Natural killer cell (primary cell): ENCODE measurements around the gene GARNL3. TPM values are rescaled to one million over a fixed set of nuclear protein-coding genes. Genes with fewer than 3 reads are reported as not detected.

Experiments
- ATAC-seq, 3 donors: fragments of 150-1000 bp in 2 of 3; fragments of 200-7000 bp in 1 of 3; cut with Tn5 transposase; 1 replicate in 1 of 3; 2 replicates in 2 of 3; pipeline ENCODE4 v1.10.0; 2021; ENCODE audit warnings: mild to moderate bottlenecking in 2 of 3, moderate library complexity in 2 of 3
- DNase-seq, 2 donors: peaks; one replicate each; pipeline versions ENCODE4 v3.0.0 to v3.0.0-alpha.2; 2013 to 2021; ENCODE audit warnings: mixed read lengths in 1 of 2
- H3K27ac ChIP-seq: one replicate; pipeline ENCODE4 v1.5.1; 2013; ENCODE audit warnings: mild to moderate bottlenecking, low read length
- H3K27me3 ChIP-seq: one replicate; pipeline ENCODE4 v1.6.1; 2013; ENCODE audit warnings: low read length; ENCODE audit not compliant: control insufficient read depth, insufficient read depth
- H3K36me3 ChIP-seq: one replicate; pipeline ENCODE4 v1.6.1; 2013; ENCODE audit warnings: low read length; ENCODE audit not compliant: control insufficient read depth, insufficient read depth
- H3K4me1 ChIP-seq: one replicate; pipeline ENCODE4 v1.6.1; 2013; ENCODE audit warnings: low read length; ENCODE audit not compliant: control insufficient read depth, insufficient read depth
- H3K4me3 ChIP-seq: one replicate; pipeline ENCODE4 v1.5.1; 2013; ENCODE audit warnings: low read length
- H3K9me3 ChIP-seq: one replicate; pipeline ENCODE4 v1.6.1; 2013; ENCODE audit warnings: low read length; ENCODE audit not compliant: control insufficient read depth, insufficient read depth
- H3K27ac Mint-ChIP-seq, 2 donors: one replicate each; pipeline ENCODE4 v1.8.0; 2022; ENCODE audit warnings: mild to moderate bottlenecking in 2 of 2, mixed read lengths in 2 of 2, moderate library complexity in 1 of 2
- H3K27me3 Mint-ChIP-seq, 2 donors: one replicate each; pipeline ENCODE4 v1.8.0; 2022; ENCODE audit warnings: low read depth in 2 of 2, mixed read lengths in 2 of 2
- H3K36me3 Mint-ChIP-seq: one replicate; pipeline ENCODE4 v1.8.0; 2022; ENCODE audit warnings: mixed read lengths
- H3K4me1 Mint-ChIP-seq, 2 donors: one replicate each; pipeline ENCODE4 v1.8.0; 2022; ENCODE audit warnings: mixed read lengths in 2 of 2
- H3K4me3 Mint-ChIP-seq: one replicate; pipeline ENCODE4 v1.8.0; 2022; ENCODE audit warnings: mild to moderate bottlenecking, moderate library complexity, mixed read lengths
- H3K9me3 Mint-ChIP-seq, 2 donors: one replicate each; pipeline ENCODE4 v1.8.0; 2022; ENCODE audit warnings: mixed read lengths in 2 of 2
- WGBS: methylation state at CpG from one replicate; pipeline ENCODE4 v1.1.7; 2013; ENCODE audit warnings: missing lambda C conversion rate; ENCODE audit not compliant: insufficient coverage; 5-methylcytosine and 5-hydroxymethylcytosine counted together
- intact Hi-C: fragments of 100-400 bp; cut with micrococcal nuclease; formaldehyde crosslinking; loops from one replicate; pipeline ENCODE4 v1.14.2; 2022
- total RNA-seq, 4 donors: library from RNA; stranded (reverse); fragments of 120-200 nt in 1 of 4; gene quantifications; one replicate each; pipeline versions ENCODE4 v1.2.3 to v1.2.4, GENCODE V29; 2013 to 2022
- TF ChIP-seq, protein P1 (sequence below): fragments of 200-600 bp; IDR thresholded peaks from one replicate; pipeline ENCODE4 v1.8.0; 2022; ENCODE audit warnings: antibody characterized with exemption

GARNL3 gene
- total RNA-seq, 3 donors from 2014 or later (not counting 1 experiment from before 2014, with no cell fraction given): 3.8 to 6.0 (median 6.0) TPM

DNA sequence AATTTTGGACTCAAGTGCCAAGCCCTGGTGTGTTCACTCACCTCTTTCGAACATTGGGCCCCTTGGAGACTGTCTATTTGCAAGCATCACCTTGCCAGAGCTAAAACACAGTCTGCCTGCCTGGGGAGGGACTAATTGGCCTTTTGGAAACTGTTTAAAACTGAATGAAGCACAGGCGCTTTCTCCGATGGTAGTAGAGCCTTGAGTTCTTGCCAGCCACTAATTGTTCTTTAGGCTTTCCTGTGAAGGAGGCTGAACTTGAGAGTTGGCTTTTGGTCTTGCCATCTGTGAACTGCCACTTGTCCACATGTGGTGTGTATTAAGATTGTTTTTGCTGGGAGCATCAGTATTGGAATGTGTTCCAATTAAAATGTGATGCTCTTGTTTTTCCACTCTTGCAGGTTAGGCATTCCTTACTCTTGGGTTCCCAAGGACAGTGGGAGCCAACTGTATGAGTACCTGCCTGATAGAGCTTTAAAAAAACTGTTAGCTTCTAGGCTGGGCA, 26.0 kb downstream of the GARNL3 start:
- no peak for DNase-seq
- H3K27me3 ChIP-seq: no peaks in the 10 kb centered on the region
- no peaks in the 10 kb centered on the region for H3K9me3 ChIP-seq
- no peak for ATAC-seq
- Mint-ChIP-seq H3K27ac (no peak overlapping the region), H3K36me3 (no peaks in the 10 kb centered on the region), H3K4me3 (no peak overlapping the region), H3K9me3 (no peaks in the 10 kb centered on the region), H3K27me3 (peaks cover 21 to 34% of the 10 kb centered on the region in 2 donors), H3K4me1 (peaks cover 0 to 4% of the 10 kb centered on the region in 2 donors)
- H3K4me3 ChIP-seq: no peak overlapping the region
- no peak overlapping the region for H3K27ac ChIP-seq
- H3K4me1 ChIP-seq: no peaks in the 10 kb centered on the region
- H3K36me3 ChIP-seq: no peaks in the 10 kb centered on the region
- intact Hi-C loops: no loop called here
- TF ChIP-seq, protein P1, sequence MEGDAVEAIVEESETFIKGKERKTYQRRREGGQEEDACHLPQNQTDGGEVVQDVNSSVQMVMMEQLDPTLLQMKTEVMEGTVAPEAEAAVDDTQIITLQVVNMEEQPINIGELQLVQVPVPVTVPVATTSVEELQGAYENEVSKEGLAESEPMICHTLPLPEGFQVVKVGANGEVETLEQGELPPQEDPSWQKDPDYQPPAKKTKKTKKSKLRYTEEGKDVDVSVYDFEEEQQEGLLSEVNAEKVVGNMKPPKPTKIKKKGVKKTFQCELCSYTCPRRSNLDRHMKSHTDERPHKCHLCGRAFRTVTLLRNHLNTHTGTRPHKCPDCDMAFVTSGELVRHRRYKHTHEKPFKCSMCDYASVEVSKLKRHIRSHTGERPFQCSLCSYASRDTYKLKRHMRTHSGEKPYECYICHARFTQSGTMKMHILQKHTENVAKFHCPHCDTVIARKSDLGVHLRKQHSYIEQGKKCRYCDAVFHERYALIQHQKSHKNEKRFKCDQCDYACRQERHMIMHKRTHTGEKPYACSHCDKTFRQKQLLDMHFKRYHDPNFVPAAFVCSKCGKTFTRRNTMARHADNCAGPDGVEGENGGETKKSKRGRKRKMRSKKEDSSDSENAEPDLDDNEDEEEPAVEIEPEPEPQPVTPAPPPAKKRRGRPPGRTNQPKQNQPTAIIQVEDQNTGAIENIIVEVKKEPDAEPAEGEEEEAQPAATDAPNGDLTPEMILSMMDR: no peak
- 92% methylated on average over 3 of the region's 3 CpGs for WGBS

- ATAC-seq (no peak), DNase-seq (no peak)
- H3K27me3 Mint-ChIP-seq: peaks cover 16 to 31% of the 10 kb centered on the region in 2 donors
- H3K9me3 Mint-ChIP-seq: no peaks in the 10 kb centered on the region
- no peak overlapping the region for H3K27ac Mint-ChIP-seq
- H3K4me3 Mint-ChIP-seq: no peak overlapping the region
- intact Hi-C loops: no loop called here
- Histone ChIP-seq H3K4me3 (no peak overlapping the region), H3K4me1 (no peaks in the 10 kb centered on the region), H3K36me3 (no peaks in the 10 kb centered on the region), H3K27me3 (no peaks in the 10 kb centered on the region), H3K9me3 (no peaks in the 10 kb centered on the region), H3K27ac (no peak overlapping the region)
- TF ChIP-seq, protein P1: no peak
- H3K4me1 Mint-ChIP-seq: peaks cover 0 to 4% of the 10 kb centered on the region in 2 donors
- no peaks in the 10 kb centered on the region for H3K36me3 Mint-ChIP-seq
- 85% methylated on average over 4 of the region's 4 CpGs for WGBS
Measured at GRCh38 chr9:127291246-127291778, 26.7 kb downstream of the GARNL3 start.

DNA sequence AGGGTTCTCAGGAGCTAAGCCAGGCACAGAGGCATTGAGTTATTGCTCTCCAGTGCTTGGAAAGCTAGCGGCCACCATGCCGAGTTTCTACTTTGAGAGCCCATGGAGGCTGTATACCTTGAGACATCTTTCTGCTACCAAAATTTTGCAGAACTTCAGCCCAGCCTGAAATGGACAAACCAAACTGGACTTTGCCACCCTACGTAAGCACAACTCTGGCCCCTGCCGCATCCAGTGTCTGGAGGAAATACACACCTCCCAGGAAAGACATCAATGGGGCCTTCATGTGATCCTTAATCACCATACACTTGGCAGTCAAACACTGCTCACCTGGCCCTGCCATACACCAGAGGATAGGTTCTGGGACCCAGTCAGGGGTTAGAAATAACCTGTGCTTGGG, 27.8 kb downstream of the GARNL3 start:
- H3K4me1 Mint-ChIP-seq: peaks cover 0 to 4% of the 10 kb centered on the region in 2 donors
- H3K36me3 Mint-ChIP-seq: no peaks in the 10 kb centered on the region
- WGBS: 96% methylated on average over 4 of the region's 4 CpGs
- DNase-seq: no peak
- no peak overlapping the region for H3K27ac Mint-ChIP-seq
- no peaks in the 10 kb centered on the region for H3K36me3 ChIP-seq
- H3K4me1 ChIP-seq: no peaks in the 10 kb centered on the region
- H3K27me3 Mint-ChIP-seq: peaks cover 8 to 23% of the 10 kb centered on the region in 2 donors
- no peak overlapping the region for H3K27ac ChIP-seq
- ATAC-seq: no peak
- no peaks in the 10 kb centered on the region for H3K9me3 ChIP-seq
- no peaks in the 10 kb centered on the region for H3K9me3 Mint-ChIP-seq
- TF ChIP-seq, protein P1: no peak
- intact Hi-C loops: no loop called here
- H3K27me3 ChIP-seq: peaks cover 2% of the 10 kb centered on the region
- H3K4me3 ChIP-seq: no peak overlapping the region
- H3K4me3 Mint-ChIP-seq: no peak overlapping the region

DNA sequence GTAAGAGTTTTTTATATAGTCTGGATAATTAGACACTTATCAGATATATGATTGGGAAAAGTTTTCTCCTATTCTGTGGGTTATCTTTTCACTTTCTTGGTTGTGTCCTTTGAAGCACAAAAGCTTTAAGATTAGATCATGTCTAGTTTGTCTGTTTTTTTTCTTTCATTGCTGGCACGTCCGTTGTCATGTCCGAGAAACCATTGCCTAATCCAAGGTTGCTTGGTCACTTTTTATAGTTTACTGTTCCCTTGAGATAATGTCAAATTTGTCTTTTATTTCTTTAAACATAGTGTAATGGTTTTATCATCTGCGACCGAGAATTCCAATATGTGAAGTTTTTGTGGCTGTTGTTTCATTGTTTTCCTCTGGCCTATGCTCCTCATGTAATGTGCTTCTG, 28.8 kb downstream of the GARNL3 start:
- TF ChIP-seq, protein P1: no peak
- Histone ChIP-seq H3K9me3 (no peaks in the 10 kb centered on the region), H3K36me3 (no peaks in the 10 kb centered on the region), H3K27ac (no peak overlapping the region), H3K27me3 (peaks cover 2% of the 10 kb centered on the region), H3K4me3 (no peak overlapping the region), H3K4me1 (no peaks in the 10 kb centered on the region)
- no peak overlapping the region for H3K4me3 Mint-ChIP-seq
- H3K27me3 Mint-ChIP-seq: peaks cover 0 to 14% of the 10 kb centered on the region in 2 donors
- WGBS: 78% methylated on average over 5 of the region's 5 CpGs
- peaks cover 0 to 4% of the 10 kb centered on the region in 2 donors for H3K4me1 Mint-ChIP-seq
- DNase-seq: no peak
- H3K36me3 Mint-ChIP-seq: no peaks in the 10 kb centered on the region
- ATAC-seq: no peak
- H3K27ac Mint-ChIP-seq: no peak overlapping the region
- no peaks in the 10 kb centered on the region for H3K9me3 Mint-ChIP-seq
- intact Hi-C loops: no loop called here
